SIG-M5 (cell line): ENCODE measurements around the gene USP36.
"Not testable (repeated sequence)": the region's sequence is repeated elsewhere in the genome, so short reads cannot be mapped to it uniquely, and the experiment has no call there.

ENCODE experiments used
- DNase-seq: peaks from one replicate; lab custom pipeline; 2025; lab: John Stamatoyannopoulos, UW

Gene USP36

DNA sequence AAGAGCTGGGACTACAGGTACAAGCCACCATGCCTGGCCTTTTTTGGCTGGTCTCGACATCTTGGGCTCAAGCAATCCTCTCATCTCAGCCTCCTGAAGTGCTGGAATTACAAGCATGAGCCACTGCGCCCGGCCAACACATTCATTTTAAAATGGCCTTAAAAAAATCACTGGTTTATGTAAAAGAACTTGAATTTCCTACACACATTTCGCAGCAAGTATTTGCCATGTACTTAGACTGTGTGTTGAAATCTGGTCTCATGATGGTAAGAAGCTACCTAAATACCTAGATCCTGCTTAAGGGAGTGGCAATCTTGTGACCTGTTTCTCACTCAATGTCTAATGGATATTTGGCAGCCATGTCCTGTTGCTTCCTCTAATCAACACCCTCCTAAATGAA, 50.1 kb downstream of the USP36 start:
- DNase-seq: no peak

- DNase-seq: no peak
Observed at GRCh38 chr17:78789663-78790181, 50.9 kb downstream of the USP36 start.

DNA sequence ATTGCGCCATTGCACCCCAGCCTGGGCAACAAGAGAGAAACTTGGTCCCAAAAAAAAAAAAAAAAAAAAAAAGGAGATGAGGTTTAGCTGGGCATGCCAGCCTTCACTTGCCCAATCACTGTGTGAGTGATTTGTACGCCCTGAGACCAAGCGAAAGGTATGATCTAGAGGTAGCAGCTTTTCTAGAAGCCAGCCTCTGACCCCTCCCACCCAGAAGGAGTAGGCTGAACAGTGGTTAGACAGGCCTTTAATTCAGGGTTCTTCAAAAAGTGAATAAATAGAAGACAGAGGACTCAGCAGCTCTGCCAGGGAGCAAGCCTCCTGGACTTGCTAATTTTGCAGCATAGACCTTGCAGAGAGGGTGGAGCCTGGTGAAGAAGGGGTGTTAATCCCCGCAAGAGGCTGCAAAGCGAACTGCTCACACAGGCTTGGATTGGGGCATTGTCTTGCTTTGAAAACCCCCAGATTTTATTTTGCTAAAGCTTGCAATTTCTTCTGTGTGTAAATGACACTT, 51.4 kb downstream of the USP36 start:
- no peak for DNase-seq

DNA sequence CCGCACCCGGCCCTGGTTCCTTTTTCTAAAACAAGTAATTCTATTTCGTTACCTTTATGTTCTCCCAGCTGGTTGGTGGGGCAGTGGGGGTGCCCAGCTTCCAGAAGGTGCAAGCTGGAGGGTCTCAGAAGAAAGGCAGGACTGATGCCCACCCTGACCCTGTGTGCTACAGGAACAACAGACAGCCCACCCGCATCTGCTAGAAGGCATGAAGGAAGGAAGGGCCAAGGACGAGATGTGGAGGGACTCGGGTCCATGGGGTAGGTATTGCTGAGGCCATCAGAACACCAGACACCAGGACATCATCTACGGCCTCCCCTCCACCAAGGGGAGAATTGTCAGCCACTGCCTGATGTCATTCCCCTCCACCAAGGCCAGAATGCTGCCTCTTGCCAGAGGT, 52.2 kb downstream of the USP36 start:
- DNase-seq: no peak

GRCh38 chr17:78787444-78787843, 53.2 kb downstream of the USP36 start:
- no peak for DNase-seq

GRCh38 chr17:78785663-78786057, 55.0 kb downstream of the USP36 start:
- DNase-seq: no peak

DNA sequence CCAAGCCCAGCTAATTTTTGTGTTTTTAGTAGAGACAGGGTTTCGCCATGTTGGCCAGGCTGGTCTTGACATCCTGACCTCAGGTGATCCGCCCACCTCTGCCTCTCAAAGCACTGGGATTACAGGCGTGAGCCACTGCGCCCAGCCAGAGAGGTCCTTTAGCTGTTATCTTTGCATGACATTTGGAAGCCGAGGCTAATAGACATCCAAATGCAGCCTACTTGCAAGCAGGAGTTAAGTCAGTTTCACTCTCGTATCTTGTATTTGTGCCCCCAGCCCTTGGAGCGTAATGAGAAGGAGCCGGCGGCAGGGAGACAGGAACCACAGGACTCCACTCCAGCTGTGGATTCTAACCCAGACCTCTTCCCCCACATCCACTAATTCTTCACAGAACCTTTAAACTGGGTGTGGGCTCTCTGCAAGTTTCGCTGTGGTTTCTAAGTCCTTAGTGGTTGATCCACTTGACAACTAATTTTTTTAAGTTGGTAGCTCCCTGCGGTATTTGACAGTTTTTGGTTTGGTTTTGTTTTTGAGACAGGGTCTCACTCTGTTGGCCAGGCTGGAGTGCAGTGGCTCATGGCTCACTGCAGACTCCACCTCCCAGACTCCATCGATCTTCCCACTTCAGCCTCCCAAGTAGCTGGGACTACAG, 55.5 kb downstream of the USP36 start:
- no peak for DNase-seq

GRCh38 chr17:78784352-78784751, 56.3 kb downstream of the USP36 start:
- DNase-seq: no peak

DNA sequence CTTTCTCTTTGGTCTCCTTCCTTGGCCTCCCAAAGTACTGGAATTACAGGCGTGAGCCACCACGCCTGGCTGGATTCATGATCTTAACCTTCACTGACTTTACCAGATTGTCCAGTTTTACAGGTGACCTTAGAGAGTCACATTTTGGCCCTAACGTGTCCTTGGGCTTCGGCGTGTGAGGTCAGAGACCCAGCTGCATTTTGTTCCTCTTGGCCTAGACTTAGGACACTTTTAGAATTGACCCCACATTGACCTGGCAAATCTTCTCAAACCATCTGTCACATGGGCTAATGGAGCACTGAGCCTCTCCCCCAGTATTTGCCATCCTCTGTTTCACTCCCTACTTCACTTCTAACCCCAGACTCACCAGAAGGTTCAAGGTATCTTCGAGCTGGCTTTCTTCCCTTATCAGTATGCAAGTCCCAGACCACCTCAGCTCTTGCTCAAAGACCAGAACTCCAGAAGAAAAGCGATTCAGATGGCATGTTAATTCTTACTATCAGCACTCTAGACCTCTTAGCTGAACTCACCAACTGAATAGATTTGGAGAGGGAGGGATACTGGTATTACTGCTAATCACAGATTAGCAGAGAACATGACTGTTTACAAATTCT, 56.8 kb downstream of the USP36 start:
- no peak for DNase-seq

GRCh38 chr17:78781893-78782304, 58.7 kb downstream of the USP36 start, which contains the start of gene CYTH1:
TSS of gene CYTH1 (minus strand) at chr17:78782273. CDS start at chr17:78782223, 50 bp downstream.
- no peak for DNase-seq

DNA sequence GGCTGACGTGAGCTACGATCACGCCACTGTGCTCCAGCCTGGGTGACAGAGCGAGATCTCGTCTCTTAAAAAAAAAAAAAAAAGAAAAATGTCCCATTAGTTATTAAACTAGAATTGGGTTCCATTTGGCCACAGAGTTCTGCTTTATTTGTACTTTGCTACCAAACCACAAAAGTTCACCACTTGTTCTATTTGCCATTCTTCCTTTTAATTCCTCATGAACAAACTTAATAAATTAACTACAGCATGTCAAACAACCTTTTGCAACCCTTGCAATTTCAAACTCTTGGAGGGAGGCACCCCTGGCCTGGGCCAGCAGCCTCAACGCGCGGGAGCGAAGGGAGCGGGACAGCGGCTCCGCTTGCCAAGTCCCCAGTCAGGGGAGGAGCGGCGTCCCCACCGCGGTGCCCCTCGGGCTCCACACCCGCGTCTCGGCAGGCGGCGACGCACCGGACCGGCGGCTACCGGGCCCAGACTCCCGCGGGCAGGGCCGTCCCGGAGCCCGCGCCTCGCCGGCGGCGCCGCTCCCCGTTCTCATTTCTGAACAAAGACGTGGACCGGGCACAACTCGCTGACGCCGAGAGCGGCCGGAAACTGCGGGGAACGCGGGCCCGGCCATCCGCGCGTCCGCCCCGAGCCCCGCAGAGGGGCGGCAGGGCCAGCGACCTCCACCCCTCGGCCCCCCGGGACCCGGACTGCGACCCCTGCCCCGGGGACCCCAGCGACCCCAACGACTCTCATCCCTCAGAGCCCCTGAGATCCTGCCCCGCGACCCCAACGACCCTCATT, 59.3 kb downstream of the USP36 start:
- DNase-seq: no peak

DNA sequence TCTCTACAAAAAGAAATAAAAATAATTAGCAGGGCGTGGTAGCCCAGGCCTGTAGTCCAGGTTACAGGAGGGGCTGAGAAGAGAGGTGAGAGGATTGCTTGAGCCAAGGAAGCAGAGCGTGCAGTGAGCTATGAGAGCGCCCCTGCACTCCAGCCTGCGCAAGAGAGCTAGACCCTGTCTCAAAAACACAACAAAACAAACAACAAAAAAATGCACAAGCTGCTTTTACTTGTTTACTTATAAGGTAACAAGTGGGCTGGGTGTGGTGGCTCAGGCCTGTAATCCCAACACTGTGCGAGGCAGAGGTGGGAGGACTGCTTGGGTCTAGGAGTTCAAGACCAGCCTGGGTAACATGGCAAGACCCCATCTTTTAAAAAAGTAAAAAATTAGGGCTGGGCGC, 60.3 kb downstream of the USP36 start:
- DNase-seq: no peak

DNA sequence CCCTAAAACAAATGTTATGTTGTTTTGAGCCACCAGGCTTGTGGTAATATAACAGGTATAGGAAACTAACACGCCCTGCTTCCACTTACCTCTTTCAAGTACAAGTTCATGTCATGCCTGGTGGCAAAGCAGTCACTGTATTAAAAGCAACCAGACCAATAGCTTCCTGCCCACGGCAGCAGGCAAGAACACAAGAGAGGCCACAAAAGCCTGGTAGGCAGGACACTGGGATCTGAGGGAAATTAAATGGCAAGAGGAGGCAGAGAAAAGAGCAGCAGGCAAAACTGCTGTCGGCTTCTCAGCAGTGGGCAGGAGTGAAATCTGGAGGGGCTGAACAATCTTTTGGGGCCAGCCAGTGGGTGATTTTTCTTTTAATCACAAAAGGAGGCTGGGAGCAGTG, 60.8 kb downstream of the USP36 start:
- no peak for DNase-seq

DNA sequence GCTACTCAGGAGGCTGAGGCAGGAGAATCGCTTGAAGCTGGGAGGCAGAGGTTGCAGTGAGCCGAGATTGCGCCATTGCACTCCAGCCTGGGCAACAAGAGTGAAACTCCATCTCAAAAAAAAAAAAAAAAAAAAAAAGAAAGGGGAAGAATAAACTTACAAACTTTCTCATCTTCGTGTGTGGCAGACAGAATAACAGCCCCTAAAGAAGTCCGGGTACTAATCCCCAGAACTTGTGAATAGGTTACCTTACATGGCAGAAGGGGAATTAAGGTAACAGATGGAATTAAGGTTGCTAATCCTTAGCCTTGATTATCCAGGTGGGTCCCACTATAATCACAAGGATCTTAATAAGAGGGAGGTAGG, 61.3 kb downstream of the USP36 start:
- DNase-seq: not testable (repeated sequence)

GRCh38 chr17:78777881-78778280, 62.7 kb downstream of the USP36 start:
- DNase-seq: no peak

- no peak for DNase-seq
Observed at GRCh38 chr17:78774956-78775571, 65.5 kb downstream of the USP36 start.

GRCh38 chr17:78774453-78774852, 66.2 kb downstream of the USP36 start:
- DNase-seq: no peak

- no peak for DNase-seq
Observed at GRCh38 chr17:78771758-78772382, 68.7 kb downstream of the USP36 start.

GRCh38 chr17:78769196-78769773, 71.3 kb downstream of the USP36 start:
- DNase-seq: no peak

- no peak for DNase-seq
Observed at GRCh38 chr17:78767806-78768205, 72.8 kb downstream of the USP36 start.

GRCh38 chr17:78766743-78767294, 73.8 kb downstream of the USP36 start:
- DNase-seq: no peak
